SK-N-SH (cell line): ENCODE results near the gene MTF2.

Source experiments
- CTCF ChIP-seq: fragments of 200-600 bp; sonication (generic); IDR thresholded peaks from 2 replicates; pipeline ENCODE4 v1.6.1; 2017; ENCODE audit warnings: antibody characterized with exemption, mild to moderate bottlenecking, moderate library complexity
- ELF1 ChIP-seq: IDR thresholded peaks from 2 replicates; pipeline ENCODE4 v1.4.0; 2012
- EP300 ChIP-seq, 2 experiments: IDR thresholded peaks; 2 replicates each; pipeline versions ENCODE4 v1.4.0 to v1.6.1; 2012; ENCODE audit warnings: borderline replicate concordance in 1 of 2, low read depth in 1 of 2, low read length in 1 of 2
- EZH2phosphoT487 ChIP-seq: fragments of 200-600 bp; sonication (generic); IDR thresholded peaks from 2 replicates; pipeline ENCODE4 v1.6.1; 2017; ENCODE audit warnings: low read depth, mixed run types, mild to moderate bottlenecking, antibody characterized with exemption, moderate library complexity, borderline replicate concordance
- GABPA ChIP-seq: IDR thresholded peaks from 2 replicates; pipeline ENCODE4 v1.4.0; 2012; ENCODE audit warnings: low read depth, mild to moderate bottlenecking
- JUND ChIP-seq: IDR thresholded peaks from 2 replicates; pipeline ENCODE4 v1.4.0; 2012
- POLR2AphosphoS5 ChIP-seq: IDR thresholded peaks from 2 replicates; pipeline ENCODE4 v1.6.1; 2012; ENCODE audit warnings: low read depth, low read length
- RAD21 ChIP-seq: IDR thresholded peaks from 2 replicates; pipeline ENCODE4 v1.6.1; 2012; ENCODE audit warnings: mild to moderate bottlenecking, low read length
- RCOR1 ChIP-seq: fragments of 150-350 bp; IDR thresholded peaks from 2 replicates; pipeline ENCODE4 v1.6.1; 2017; ENCODE audit warnings: antibody characterized with exemption, low read length
- REST ChIP-seq: IDR thresholded peaks from 2 replicates; pipeline ENCODE4 v1.6.1; 2012; ENCODE audit warnings: mild to moderate bottlenecking, low read depth, low read length, moderate library complexity
- TAF1 ChIP-seq: IDR thresholded peaks from 2 replicates; pipeline ENCODE4 v1.6.1; 2012; ENCODE audit warnings: low read depth, mild to moderate bottlenecking, low read length, moderate library complexity, borderline replicate concordance
- TCF12 ChIP-seq: IDR thresholded peaks from 2 replicates; pipeline ENCODE4 v1.4.0; 2012
- TEAD4 ChIP-seq: IDR thresholded peaks from 2 replicates; pipeline ENCODE4 v1.4.0; 2012; ENCODE audit warnings: mild to moderate bottlenecking, borderline replicate concordance; ENCODE audit not compliant: insufficient read depth
- YY1 ChIP-seq: IDR thresholded peaks from 2 replicates; pipeline ENCODE4 v1.4.0; 2012; ENCODE audit warnings: low read depth, mild to moderate bottlenecking

- TF ChIP-seq TAF1, result peak; percentile 99
- peak; percentile 63 for TF ChIP-seq TEAD4
- TF ChIP-seq CTCF, result no peak
- peak; percentile 78 for TF ChIP-seq REST
- TF ChIP-seq YY1, result peak; percentile 94
- TF ChIP-seq JUND, result peak; percentile 73; the same call in 1 of the 2 replicates
- TF ChIP-seq EZH2phosphoT487, result no peak
- peak; percentile 70 for TF ChIP-seq TCF12
- peak; percentile 74 to 78; a peak in 3 of 4 replicates for TF ChIP-seq EP300 (IDR thresholded peaks at IDR 0.05; ENCODE audit: borderline replicate concordance in 1 of 2, low read depth in 1 of 2, low read length in 1 of 2)
- peak; percentile 88 for TF ChIP-seq RCOR1
- peak; percentile 99 for TF ChIP-seq POLR2AphosphoS5
- peak; percentile 53 for TF ChIP-seq GABPA
- TF ChIP-seq ELF1, result peak; percentile 76
- TF ChIP-seq RAD21, result peak; percentile 18; the same call in 1 of the 2 replicates
Measured at GRCh38 chr1:93078986-93079654, at the start of gene MTF2.
